ENCODE data around the gene TAF6. TPM values are rescaled to one million over a fixed set of nuclear protein-coding genes. Genes with fewer than 3 reads are reported as not detected.

Gene TAF6
- total and polyA plus RNA-seq, 9 of the 15 experiments (the other 6 are each of a cell fraction or from before 2014, with no cell fraction given) = 0.78 to 78.7 (median 21.3) TPM

DNA sequence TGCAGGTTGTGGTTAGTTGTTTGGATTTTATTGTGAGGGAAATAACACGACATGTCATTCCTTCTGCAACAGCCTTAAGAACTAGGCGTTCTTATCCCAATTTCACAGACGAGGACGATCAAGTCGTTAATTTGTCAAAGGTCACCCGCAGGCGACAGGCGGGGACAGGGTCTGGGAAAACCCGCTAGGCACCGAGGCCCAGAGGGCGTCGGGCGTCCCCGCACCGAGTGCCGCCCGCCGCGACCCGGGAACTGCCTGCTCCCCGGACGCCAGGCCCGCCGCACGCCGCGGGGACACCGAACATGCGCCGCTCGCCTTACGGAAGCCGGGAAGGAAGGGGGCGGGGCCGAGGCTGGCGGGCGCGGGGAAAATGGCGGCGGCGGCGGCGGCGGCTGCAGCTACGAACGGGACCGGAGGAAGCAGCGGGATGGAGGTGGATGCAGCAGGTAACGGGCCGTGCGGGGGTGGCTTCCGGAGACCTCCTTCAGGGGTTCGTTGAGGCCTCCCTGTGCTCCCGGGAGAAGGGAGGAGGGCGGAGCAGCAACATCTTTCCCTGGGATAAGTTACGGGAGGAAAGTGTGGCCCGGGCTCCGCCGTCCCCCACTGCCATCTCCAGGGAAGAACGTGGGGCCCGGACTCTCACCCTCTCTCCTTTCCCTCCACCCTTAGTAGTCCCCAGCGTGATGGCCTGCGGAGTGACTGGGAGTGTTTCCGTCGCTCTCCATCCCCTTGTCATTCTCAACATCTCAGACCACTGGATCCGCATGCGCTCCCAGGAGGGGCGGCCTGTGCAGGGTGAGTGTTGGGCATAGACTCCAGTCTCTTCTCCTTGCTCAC is 30.3 kb downstream of the TAF6 start, which contains the start of gene COPS6 (continued):
- TF ChIP-seq NEUROD1 (IDR thresholded peaks at IDR 0.05; ENCODE audit: borderline replicate concordance, low read depth, low read length, partially characterized antibody) (peak; percentile 73), U2AF1 (optimal IDR thresholded peaks at IDR 0.05; ENCODE audit: low read depth, low read length) (no peak), RBBP5 (IDR thresholded peaks at IDR 0.05; ENCODE audit: borderline replicate concordance, insufficient read depth, low read length, poor library complexity, severe bottlenecking) (peak; percentile 95), HMG20B (CRISPR knock-in tag; IDR thresholded peaks at IDR 0.05) (no peak), SAFB2 (IDR thresholded peaks at IDR 0.05; ENCODE audit: borderline replicate concordance, low read depth, low read length, severe bottlenecking) (no peak), YY1 (IDR thresholded peaks at IDR 0.05; ENCODE audit: borderline replicate concordance in 1 of 3, control insufficient read depth in 1 of 3, extremely low read depth in 1 of 3, insufficient read depth in 3 of 3, insufficient read length in 1 of 3, insufficient replicate concordance in 2 of 3, low read depth in 1 of 3, low read length in 2 of 3) (peak; percentile 87 to 99 (median 98)), GATA2 (CRISPR knock-in tag; IDR thresholded peaks at IDR 0.05) (no peak), WHSC1 (IDR thresholded peaks at IDR 0.05; ENCODE audit: low read length) (no peak), TAF7 (tag; IDR thresholded peaks at IDR 0.05) (peak; percentile 96), NR4A1 (CRISPR knock-in tag; IDR thresholded peaks at IDR 0.05) (peak; percentile 90; the same call in 1 of the 2 replicates), NR4A1 (tag; IDR thresholded peaks at IDR 0.05) (peak; percentile 86)
- TF ChIP-seq, protein P1, sequence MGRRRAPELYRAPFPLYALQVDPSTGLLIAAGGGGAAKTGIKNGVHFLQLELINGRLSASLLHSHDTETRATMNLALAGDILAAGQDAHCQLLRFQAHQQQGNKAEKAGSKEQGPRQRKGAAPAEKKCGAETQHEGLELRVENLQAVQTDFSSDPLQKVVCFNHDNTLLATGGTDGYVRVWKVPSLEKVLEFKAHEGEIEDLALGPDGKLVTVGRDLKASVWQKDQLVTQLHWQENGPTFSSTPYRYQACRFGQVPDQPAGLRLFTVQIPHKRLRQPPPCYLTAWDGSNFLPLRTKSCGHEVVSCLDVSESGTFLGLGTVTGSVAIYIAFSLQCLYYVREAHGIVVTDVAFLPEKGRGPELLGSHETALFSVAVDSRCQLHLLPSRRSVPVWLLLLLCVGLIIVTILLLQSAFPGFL (CRISPR knock-in tag; IDR thresholded peaks at IDR 0.05) = no peak
- TF ChIP-seq, protein P2, sequence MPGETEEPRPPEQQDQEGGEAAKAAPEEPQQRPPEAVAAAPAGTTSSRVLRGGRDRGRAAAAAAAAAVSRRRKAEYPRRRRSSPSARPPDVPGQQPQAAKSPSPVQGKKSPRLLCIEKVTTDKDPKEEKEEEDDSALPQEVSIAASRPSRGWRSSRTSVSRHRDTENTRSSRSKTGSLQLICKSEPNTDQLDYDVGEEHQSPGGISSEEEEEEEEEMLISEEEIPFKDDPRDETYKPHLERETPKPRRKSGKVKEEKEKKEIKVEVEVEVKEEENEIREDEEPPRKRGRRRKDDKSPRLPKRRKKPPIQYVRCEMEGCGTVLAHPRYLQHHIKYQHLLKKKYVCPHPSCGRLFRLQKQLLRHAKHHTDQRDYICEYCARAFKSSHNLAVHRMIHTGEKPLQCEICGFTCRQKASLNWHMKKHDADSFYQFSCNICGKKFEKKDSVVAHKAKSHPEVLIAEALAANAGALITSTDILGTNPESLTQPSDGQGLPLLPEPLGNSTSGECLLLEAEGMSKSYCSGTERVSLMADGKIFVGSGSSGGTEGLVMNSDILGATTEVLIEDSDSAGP (CRISPR knock-in tag; IDR thresholded peaks at IDR 0.05) = peak; percentile 55; the same call in 1 of the 2 replicates
- TF ChIP-seq, protein P3, sequence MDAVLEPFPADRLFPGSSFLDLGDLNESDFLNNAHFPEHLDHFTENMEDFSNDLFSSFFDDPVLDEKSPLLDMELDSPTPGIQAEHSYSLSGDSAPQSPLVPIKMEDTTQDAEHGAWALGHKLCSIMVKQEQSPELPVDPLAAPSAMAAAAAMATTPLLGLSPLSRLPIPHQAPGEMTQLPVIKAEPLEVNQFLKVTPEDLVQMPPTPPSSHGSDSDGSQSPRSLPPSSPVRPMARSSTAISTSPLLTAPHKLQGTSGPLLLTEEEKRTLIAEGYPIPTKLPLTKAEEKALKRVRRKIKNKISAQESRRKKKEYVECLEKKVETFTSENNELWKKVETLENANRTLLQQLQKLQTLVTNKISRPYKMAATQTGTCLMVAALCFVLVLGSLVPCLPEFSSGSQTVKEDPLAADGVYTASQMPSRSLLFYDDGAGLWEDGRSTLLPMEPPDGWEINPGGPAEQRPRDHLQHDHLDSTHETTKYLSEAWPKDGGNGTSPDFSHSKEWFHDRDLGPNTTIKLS (IDR thresholded peaks at IDR 0.05; ENCODE audit: borderline replicate concordance, low read depth) = peak; percentile 85; the same call in 1 of the 2 replicates

All from K562 (cell line).